Activated gamma-delta T cell treated with Interleukin-2 at 50 U/mL for 16 hours (primary cell): ENCODE results near the gene PLA2G4A.

Experiments
- DNase-seq: peaks from one replicate; pipeline ENCODE4 v3.0.0-alpha.2; 2020

The PLA2G4A gene

GRCh38 chr1:186828611-186829454 lies at the start of gene PLA2G4A:
Gene PLA2G4A, plus strand, starts transcription at chr1:186828949. Its CDS starts 25,406 bp downstream, at chr1:186854355.
- no peak for DNase-seq

- DNase-seq: no peak
Measured at GRCh38 chr1:186780076-186780475, 48.7 kb upstream of the PLA2G4A start.

GRCh38 chr1:186781730-186782129 lies 47.0 kb upstream of the PLA2G4A start:
- DNase-seq: no peak

GRCh38 chr1:186782791-186783190 lies 46.0 kb upstream of the PLA2G4A start:
- no peak for DNase-seq

- no peak for DNase-seq
Measured at GRCh38 chr1:186783193-186783592, 45.6 kb upstream of the PLA2G4A start.

- no peak for DNase-seq
Measured at GRCh38 chr1:186785503-186785902, 43.2 kb upstream of the PLA2G4A start.

GRCh38 chr1:186790101-186790500 lies 38.6 kb upstream of the PLA2G4A start:
- no peak for DNase-seq

- no peak for DNase-seq
Measured at GRCh38 chr1:186792870-186793581, 35.7 kb upstream of the PLA2G4A start.

GRCh38 chr1:186793582-186793927 lies 35.2 kb upstream of the PLA2G4A start:
- no peak for DNase-seq

- DNase-seq: no peak
Measured at GRCh38 chr1:186798960-186799688, 29.6 kb upstream of the PLA2G4A start.

GRCh38 chr1:186799689-186800054 lies 29.1 kb upstream of the PLA2G4A start:
- no peak for DNase-seq

GRCh38 chr1:186802388-186802787 lies 26.4 kb upstream of the PLA2G4A start:
- no peak for DNase-seq

- no peak for DNase-seq
Measured at GRCh38 chr1:186804679-186805078, 24.1 kb upstream of the PLA2G4A start.

- DNase-seq: no peak
Measured at GRCh38 chr1:186806477-186806876, 22.3 kb upstream of the PLA2G4A start.

- DNase-seq: no peak
Measured at GRCh38 chr1:186807163-186807562, 21.6 kb upstream of the PLA2G4A start.

GRCh38 chr1:186811892-186812291 lies 16.9 kb upstream of the PLA2G4A start:
- DNase-seq: no peak

GRCh38 chr1:186812570-186812969 lies 16.2 kb upstream of the PLA2G4A start:
- DNase-seq: no peak

- DNase-seq: no peak
Measured at GRCh38 chr1:186813420-186813819, 15.3 kb upstream of the PLA2G4A start.

GRCh38 chr1:186819126-186819525 lies 9.6 kb upstream of the PLA2G4A start:
- no peak for DNase-seq

GRCh38 chr1:186819563-186819962 lies 9.2 kb upstream of the PLA2G4A start:
- DNase-seq: no peak

- no peak for DNase-seq
Measured at GRCh38 chr1:186829686-186830587, 1.2 kb downstream of the PLA2G4A start.

GRCh38 chr1:186831168-186831567 lies 2.4 kb downstream of the PLA2G4A start:
- DNase-seq: no peak
